Coronary artery (tissue), 2 donors: ENCODE data around the gene LGI4.
A peak's percentile ranks its signal among the peaks of the same experiment; 100 is the strongest.

Experiments
- DNase-seq: peaks from one replicate; pipeline ENCODE4 v3.0.0-alpha.2; 2017; ENCODE audit warnings: low spot score
- H3K27ac ChIP-seq, 2 donors: fragments of 200-600 bp; sonication (generic); one replicate each; pipeline ENCODE4 v1.5.1; 2016 to 2019
- H3K4me3 ChIP-seq: fragments of 200-600 bp; sonication (generic); 2 replicates; pipeline ENCODE4 v1.5.1; 2016; ENCODE audit warnings: mild to moderate bottlenecking, moderate library complexity
- TF ChIP-seq, protein P1 (sequence below): fragments of 200-600 bp; sonication (generic); IDR thresholded peaks from one replicate; pipeline ENCODE4 v1.5.1; 2019; ENCODE audit warnings: antibody characterized with exemption

LGI4 gene

DNA sequence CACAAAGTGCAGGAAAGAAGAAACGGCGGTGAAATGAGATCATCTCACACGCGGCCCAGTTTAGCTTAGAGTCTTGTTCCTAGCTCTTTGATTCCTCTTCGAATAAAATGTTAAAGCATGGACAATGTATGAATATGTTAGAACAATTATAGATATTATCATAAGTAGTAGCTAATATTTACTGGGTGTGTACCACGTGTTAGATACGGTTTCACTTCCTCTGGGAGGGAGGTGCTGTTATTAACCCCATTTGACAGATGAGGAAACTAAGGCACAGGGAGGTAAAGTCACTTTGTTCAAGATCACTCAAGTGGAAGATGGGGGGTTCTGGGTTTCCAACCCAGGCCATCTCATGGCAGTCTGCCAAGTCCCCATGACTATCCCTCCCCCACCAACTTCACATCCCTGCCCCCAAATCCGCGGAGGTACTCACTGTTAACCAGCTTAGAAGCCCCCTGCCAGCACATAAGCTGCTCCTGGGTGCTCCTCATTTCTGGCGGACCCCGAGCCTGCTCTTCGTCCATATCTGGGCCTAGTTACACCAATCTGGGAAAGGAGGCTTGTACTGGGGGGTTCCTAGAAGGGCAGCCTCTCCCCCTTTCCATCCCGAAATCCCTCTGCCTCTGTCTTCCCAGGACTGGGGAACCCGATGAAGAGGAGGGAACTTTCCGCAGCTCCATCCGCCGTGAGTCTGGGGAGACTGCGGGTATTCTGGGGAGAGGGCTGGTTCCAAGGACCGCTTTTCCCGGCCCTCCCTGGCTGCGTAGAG, 7.2 kb upstream of the LGI4 start:
- Histone ChIP-seq H3K4me3 (peak overlapping the region; percentile 49), H3K27ac (peak overlapping the region in 1 of 2 donors; percentile 13)
- TF ChIP-seq, protein P1, sequence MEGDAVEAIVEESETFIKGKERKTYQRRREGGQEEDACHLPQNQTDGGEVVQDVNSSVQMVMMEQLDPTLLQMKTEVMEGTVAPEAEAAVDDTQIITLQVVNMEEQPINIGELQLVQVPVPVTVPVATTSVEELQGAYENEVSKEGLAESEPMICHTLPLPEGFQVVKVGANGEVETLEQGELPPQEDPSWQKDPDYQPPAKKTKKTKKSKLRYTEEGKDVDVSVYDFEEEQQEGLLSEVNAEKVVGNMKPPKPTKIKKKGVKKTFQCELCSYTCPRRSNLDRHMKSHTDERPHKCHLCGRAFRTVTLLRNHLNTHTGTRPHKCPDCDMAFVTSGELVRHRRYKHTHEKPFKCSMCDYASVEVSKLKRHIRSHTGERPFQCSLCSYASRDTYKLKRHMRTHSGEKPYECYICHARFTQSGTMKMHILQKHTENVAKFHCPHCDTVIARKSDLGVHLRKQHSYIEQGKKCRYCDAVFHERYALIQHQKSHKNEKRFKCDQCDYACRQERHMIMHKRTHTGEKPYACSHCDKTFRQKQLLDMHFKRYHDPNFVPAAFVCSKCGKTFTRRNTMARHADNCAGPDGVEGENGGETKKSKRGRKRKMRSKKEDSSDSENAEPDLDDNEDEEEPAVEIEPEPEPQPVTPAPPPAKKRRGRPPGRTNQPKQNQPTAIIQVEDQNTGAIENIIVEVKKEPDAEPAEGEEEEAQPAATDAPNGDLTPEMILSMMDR = no peak
- no peak for DNase-seq

DNA sequence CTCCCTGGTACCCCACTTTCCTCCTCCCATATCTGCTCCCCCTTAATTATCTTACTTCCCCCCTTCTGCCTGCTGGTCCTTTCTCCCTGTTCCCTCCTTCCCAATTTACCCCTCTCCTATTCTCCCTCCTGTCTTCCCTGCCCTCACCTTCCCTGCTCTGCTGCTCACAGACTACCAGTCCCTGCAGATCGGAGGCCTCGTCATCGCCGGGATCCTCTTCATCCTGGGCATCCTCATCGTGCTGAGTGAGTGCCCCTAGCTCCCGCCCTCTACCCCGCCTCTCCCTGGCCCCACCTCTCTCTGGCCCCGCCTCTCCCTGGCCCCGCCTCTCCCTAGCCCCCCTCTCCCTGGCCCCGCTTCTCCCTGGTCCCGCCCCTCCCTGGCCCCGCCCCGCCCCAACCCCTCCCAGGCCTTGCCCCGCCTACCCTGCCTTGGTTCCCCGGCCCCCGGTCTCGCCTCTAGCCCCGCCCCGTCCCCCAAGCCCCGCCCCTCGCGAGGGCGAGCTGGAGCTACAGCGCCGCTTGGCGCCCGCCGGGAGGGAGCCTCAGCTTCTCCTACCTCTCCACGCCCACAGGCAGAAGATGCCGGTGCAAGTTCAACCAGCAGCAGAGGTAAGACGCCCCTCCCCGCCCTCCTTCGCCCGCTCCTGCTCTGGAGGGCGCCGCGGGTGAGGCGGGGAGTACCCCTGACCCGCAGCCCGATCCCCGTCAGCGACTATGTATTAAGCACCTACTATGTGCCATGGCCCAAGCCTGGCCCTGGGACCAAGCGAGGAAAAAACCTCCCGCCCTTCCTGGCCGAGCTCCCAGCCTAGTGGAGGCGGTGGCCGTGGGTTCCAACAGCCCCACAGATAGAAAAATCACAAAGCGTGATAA, 6.3 kb upstream of the LGI4 start:
- Histone ChIP-seq H3K4me3 (peak overlapping the region; percentile 69), H3K27ac (peak overlapping the region; percentile 99)
- peak; percentile 97 for DNase-seq
- TF ChIP-seq, protein P1 = peak; percentile 27

DNA sequence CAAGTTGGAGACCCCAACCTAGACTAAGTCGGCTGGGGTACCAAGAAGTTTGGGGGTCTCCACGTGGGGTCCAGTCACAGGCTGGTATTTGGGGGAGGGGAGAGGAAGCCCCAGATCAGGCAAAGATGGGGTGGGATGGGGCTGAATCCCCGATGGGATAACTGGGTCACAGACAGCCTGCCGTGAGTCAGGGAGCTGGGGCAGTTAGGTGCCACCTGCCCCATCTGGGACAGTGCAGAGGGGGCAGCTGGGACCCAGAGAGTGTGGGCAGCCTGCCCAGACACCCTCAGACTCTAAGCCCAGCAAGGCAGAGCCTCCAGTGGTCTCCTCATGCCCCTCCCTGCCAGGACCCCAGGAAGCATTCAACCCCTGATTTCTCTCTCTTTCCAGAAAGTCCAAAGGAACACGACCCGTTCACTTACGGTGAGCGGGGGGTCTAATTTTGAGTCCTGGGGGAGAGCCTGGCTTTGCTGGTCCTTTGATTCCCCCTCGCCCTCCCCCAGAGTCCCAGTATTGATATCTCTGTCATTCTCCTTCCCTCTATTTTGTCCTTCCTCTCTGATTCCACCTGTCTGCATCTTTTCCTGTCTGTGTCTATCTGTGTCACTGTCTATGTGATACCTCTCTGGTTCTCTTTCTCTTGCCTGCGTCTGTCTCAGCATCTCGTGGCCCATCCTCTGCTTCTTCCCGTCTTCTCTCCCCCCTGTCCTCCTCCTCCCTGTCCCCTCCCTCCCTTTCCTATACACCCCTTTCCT, 5.5 kb upstream of the LGI4 start:
- Histone ChIP-seq H3K27ac (peak overlapping the region; percentile 99), H3K4me3 (peak overlapping the region; percentile 69)
- DNase-seq = no peak
- TF ChIP-seq, protein P1 = no peak

DNA sequence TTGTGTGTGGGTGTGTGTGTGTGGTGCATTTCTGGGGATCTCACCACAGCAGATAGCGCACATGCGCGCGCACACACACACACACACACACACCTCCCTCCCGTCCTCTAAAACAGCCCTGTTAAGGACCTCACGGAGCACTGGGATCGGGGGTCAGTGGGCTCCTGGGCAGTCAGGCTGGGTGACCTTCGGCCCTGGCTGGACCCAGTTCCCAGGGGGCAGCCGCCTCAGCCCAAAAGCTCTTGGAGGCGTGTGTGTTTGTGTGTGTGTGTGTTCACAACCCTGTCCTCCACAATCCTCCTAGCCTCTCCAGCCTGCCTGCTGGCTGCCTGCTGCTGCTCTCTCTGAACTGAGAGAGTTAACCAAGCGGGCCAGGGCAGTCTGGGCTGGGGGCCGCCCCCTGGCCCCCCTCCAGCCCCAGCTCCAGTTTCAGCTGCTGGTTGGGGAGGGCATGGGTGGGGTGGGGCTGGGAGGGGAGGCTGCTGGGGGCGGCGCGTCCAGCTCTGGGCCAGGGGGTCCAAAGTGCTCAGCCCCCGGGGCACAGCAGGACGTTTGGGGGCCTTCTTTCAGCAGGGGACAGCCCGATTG, 3.5 kb upstream of the LGI4 start, which contains the start of gene FXYD1:
Gene FXYD1, plus strand, starts transcription at position 520 of the 588 bp plus-strand sequence. CDS start 1,256 bp downstream, outside the sequence.
- DNase-seq = no peak
- Histone ChIP-seq H3K4me3 (peak within 1 kb of the TSS; percentile 69), H3K27ac (peak within 1 kb of the TSS; percentile 99)
- TF ChIP-seq, protein P1 = no peak

DNA sequence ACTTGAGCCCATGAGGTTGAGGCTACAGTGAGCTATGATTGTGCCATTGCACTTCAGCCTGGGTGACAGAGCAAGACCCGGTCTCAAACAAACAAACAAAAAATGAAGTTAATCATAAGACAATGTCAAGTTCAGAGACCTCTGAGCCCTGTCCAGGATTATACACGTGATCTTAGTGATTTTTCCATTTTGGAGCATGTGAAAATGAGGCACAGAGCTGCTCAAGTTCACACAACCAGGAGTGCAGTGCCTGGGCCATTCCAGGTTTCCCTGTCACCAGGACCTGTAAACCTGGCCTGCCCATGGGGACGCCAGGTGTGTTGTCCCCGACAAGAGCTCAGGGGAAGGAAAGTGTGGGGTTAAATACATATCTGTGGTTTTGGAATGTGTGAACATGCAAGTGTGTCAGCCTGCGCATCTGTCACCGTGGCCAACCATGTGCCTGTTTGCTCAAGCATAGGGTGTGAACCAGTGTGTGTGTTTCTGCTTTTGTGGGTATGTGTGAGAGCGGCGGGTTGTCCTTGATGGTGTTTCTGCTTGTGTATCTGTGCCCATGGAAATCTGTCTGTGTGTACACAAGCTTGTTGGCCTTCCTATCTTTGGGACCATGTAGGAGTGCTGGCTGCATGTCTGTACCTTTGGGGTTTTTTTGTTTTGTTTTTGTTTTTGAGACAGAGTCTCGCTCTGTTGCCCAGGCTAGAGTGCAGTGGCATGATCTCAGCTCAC, 2.3 kb upstream of the LGI4 start:
- TF ChIP-seq, protein P1 = no peak
- Histone ChIP-seq H3K27ac (peak overlapping the region; percentile 23 to 99), H3K4me3 (no peak overlapping the region)
- no peak for DNase-seq

DNA sequence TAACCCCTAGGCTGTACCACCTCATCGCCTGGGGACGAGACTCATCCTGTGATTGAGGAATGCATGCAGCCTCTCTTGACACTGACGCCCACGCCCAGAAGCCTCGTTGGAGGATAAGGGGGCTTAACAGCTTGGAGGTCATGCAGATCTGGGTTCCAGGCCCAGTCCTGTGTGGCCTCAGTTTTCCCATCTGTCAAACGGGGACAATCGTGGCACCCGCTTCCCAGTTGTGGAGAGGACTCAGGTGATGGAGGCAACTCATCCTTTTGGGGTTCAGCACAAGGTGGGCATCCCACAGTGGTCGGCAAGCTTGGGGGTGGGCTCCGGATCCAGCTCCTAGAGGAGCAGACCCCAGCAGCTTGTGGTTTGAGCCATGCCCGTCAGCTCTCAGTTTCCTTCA, 1.4 kb upstream of the LGI4 start:
- DNase-seq = no peak
- Histone ChIP-seq H3K4me3 (no peak overlapping the region), H3K27ac (peak overlapping the region in 1 of 2 donors; percentile 99)
- TF ChIP-seq, protein P1 = no peak
